Activated naive CD8-positive, alpha-beta T cell treated with anti-CD3 and anti-CD28 coated beads, Interleukin-2, amount 10 ng/mL, durations not matched to agents 7 days and 5 days (primary cell): ENCODE data around the gene GLUD1. TPM values are rescaled to one million over a fixed set of nuclear protein-coding genes. Genes with fewer than 3 reads are reported as not detected.
"Not testable (repeated sequence)": the region's sequence is repeated elsewhere in the genome, so short reads cannot be mapped to it uniquely, and the experiment has no call there.

ENCODE experiments used
- ATAC-seq: fragments of 150-1000 bp; cut with Tn5 transposase; one replicate; pipeline ENCODE4 v1.10.0; 2021; ENCODE audit warnings: low read depth, moderate library complexity
- POLR2A ChIA-PET: fragments of 350-600 bp; sonication (Branson Sonifier 250); formaldehyde crosslinking; loops from one replicate; lab custom pipeline; 2021; ENCODE audit warnings: antibody characterized with exemption; lab: Charles Lee
- DNase-seq: peaks from one replicate; pipeline ENCODE4 v3.0.0; 2021
- H3K27ac Mint-ChIP-seq: one replicate; pipeline ENCODE4 v1.8.0; 2022; ENCODE audit warnings: mild to moderate bottlenecking, mixed read lengths
- H3K27me3 Mint-ChIP-seq: one replicate; pipeline ENCODE4 v1.8.0; 2022; ENCODE audit warnings: mild to moderate bottlenecking, moderate library complexity, mixed read lengths
- H3K36me3 Mint-ChIP-seq: one replicate; pipeline ENCODE4 v1.8.0; 2021; ENCODE audit warnings: mild to moderate bottlenecking, mixed read lengths
- H3K4me1 Mint-ChIP-seq: one replicate; pipeline ENCODE4 v1.8.0; 2021; ENCODE audit warnings: mixed read lengths
- H3K4me3 Mint-ChIP-seq: one replicate; pipeline ENCODE4 v1.8.0; 2022; ENCODE audit warnings: mild to moderate bottlenecking, moderate library complexity, mixed read lengths
- H3K9me3 Mint-ChIP-seq: one replicate; pipeline ENCODE4 v1.8.0; 2021; ENCODE audit warnings: mixed read lengths
- total RNA-seq, 2 experiments: library from RNA; stranded (reverse); gene quantifications; one replicate each; pipeline ENCODE4 v1.2.3, GENCODE V29; 2021

Gene GLUD1
- total RNA-seq = 10 to 100 TPM; 91.3 to 95.9 TPM

- Mint-ChIP-seq H3K9me3 (no peaks in the 10 kb centered on the region), H3K27ac (peak within 1 kb of the TSS; percentile 98), H3K36me3 (peaks cover 8% of the 10 kb centered on the region), H3K4me1 (peaks cover 38% of the 10 kb centered on the region), H3K4me3 (peak within 1 kb of the TSS; percentile 97), H3K27me3 (no peaks in the 10 kb centered on the region)
- POLR2A ChIA-PET = interaction anchor here (1.0 to 1.7 kb wide), 2 partner anchors 9 to 768 kb away, joined by 4 to 5 read pairs; no protein-coding TSS in a partner anchor
- peak; percentile 75 for ATAC-seq
- DNase-seq = peak; percentile 94
Observed at GRCh38 chr10:87094373-87095235, at the start of gene GLUD1, which contains the start of gene SHLD2. Gene GLUD1, minus strand, starts transcription at chr10:87094843. Its CDS starts 74 bp downstream, at chr10:87094769. Gene SHLD2, plus strand, starts transcription at chr10:87095206. Its CDS starts 56,149 bp downstream, at chr10:87151355.

GRCh38 chr10:87143109-87143418 lies 48.4 kb upstream of the GLUD1 start:
- ATAC-seq, H3K27ac Mint-ChIP-seq, H3K9me3 Mint-ChIP-seq, POLR2A ChIA-PET, DNase-seq, H3K27me3 Mint-ChIP-seq, H3K36me3 Mint-ChIP-seq, H3K4me3 Mint-ChIP-seq, H3K4me1 Mint-ChIP-seq: not testable (repeated sequence)

GRCh38 chr10:87142230-87143108 lies 47.8 kb upstream of the GLUD1 start:
- POLR2A ChIA-PET, H3K27ac Mint-ChIP-seq, ATAC-seq, DNase-seq, H3K4me3 Mint-ChIP-seq, H3K9me3 Mint-ChIP-seq, H3K4me1 Mint-ChIP-seq, H3K27me3 Mint-ChIP-seq: not testable (repeated sequence)
- H3K36me3 Mint-ChIP-seq = peaks cover 12% of the 10 kb centered on the region

- Mint-ChIP-seq H3K36me3 (peaks cover 32% of the 10 kb centered on the region), H3K9me3 (peaks cover 11% of the 10 kb centered on the region)
- H3K27me3 Mint-ChIP-seq, ATAC-seq, H3K27ac Mint-ChIP-seq, H3K4me3 Mint-ChIP-seq, H3K4me1 Mint-ChIP-seq, DNase-seq, POLR2A ChIA-PET: not testable (repeated sequence)
Observed at GRCh38 chr10:87137478-87137877, 42.8 kb upstream of the GLUD1 start.

- peaks cover 31% of the 10 kb centered on the region for H3K36me3 Mint-ChIP-seq
- H3K27ac Mint-ChIP-seq, POLR2A ChIA-PET, DNase-seq, H3K4me1 Mint-ChIP-seq, ATAC-seq, H3K27me3 Mint-ChIP-seq, H3K9me3 Mint-ChIP-seq, H3K4me3 Mint-ChIP-seq: not testable (repeated sequence)
Observed at GRCh38 chr10:87134440-87134839, 39.8 kb upstream of the GLUD1 start.

GRCh38 chr10:87133936-87134335 lies 39.3 kb upstream of the GLUD1 start:
- H3K4me1 Mint-ChIP-seq, DNase-seq, ATAC-seq, H3K27ac Mint-ChIP-seq, H3K9me3 Mint-ChIP-seq, H3K27me3 Mint-ChIP-seq, H3K4me3 Mint-ChIP-seq, POLR2A ChIA-PET: not testable (repeated sequence)
- H3K36me3 Mint-ChIP-seq = peaks cover 32% of the 10 kb centered on the region

GRCh38 chr10:87132176-87132575 lies 37.5 kb upstream of the GLUD1 start:
- H3K27me3 Mint-ChIP-seq, POLR2A ChIA-PET, DNase-seq, ATAC-seq, H3K4me1 Mint-ChIP-seq, H3K9me3 Mint-ChIP-seq, H3K27ac Mint-ChIP-seq, H3K4me3 Mint-ChIP-seq: not testable (repeated sequence)
- peaks cover 27% of the 10 kb centered on the region for H3K36me3 Mint-ChIP-seq

- H3K4me3 Mint-ChIP-seq, H3K36me3 Mint-ChIP-seq, POLR2A ChIA-PET, ATAC-seq, H3K27ac Mint-ChIP-seq, H3K9me3 Mint-ChIP-seq, DNase-seq, H3K27me3 Mint-ChIP-seq, H3K4me1 Mint-ChIP-seq: not testable (repeated sequence)
Observed at GRCh38 chr10:87127607-87128156, 33.0 kb upstream of the GLUD1 start.

- H3K4me1 Mint-ChIP-seq, ATAC-seq, POLR2A ChIA-PET, DNase-seq, H3K36me3 Mint-ChIP-seq, H3K27me3 Mint-ChIP-seq, H3K4me3 Mint-ChIP-seq, H3K27ac Mint-ChIP-seq, H3K9me3 Mint-ChIP-seq: not testable (repeated sequence)
Observed at GRCh38 chr10:87127048-87127447, 32.4 kb upstream of the GLUD1 start.

GRCh38 chr10:87123351-87123750 lies 28.7 kb upstream of the GLUD1 start:
- H3K4me3 Mint-ChIP-seq, POLR2A ChIA-PET, H3K36me3 Mint-ChIP-seq, H3K27ac Mint-ChIP-seq, H3K4me1 Mint-ChIP-seq, DNase-seq, ATAC-seq, H3K9me3 Mint-ChIP-seq, H3K27me3 Mint-ChIP-seq: not testable (repeated sequence)

GRCh38 chr10:87119029-87119428 lies 24.4 kb upstream of the GLUD1 start:
- H3K27me3 Mint-ChIP-seq, H3K9me3 Mint-ChIP-seq, H3K4me1 Mint-ChIP-seq, H3K27ac Mint-ChIP-seq, POLR2A ChIA-PET, DNase-seq, ATAC-seq, H3K4me3 Mint-ChIP-seq: not testable (repeated sequence)
- H3K36me3 Mint-ChIP-seq = peaks cover 13% of the 10 kb centered on the region

- H3K9me3 Mint-ChIP-seq, ATAC-seq, DNase-seq, H3K27ac Mint-ChIP-seq, H3K4me1 Mint-ChIP-seq, H3K4me3 Mint-ChIP-seq, H3K27me3 Mint-ChIP-seq, POLR2A ChIA-PET: not testable (repeated sequence)
- H3K36me3 Mint-ChIP-seq = peaks cover 15% of the 10 kb centered on the region
Observed at GRCh38 chr10:87118122-87118521, 23.5 kb upstream of the GLUD1 start.

- DNase-seq (no peak), ATAC-seq (no peak)
- Mint-ChIP-seq H3K27ac (no peak overlapping the region), H3K9me3 (no peaks in the 10 kb centered on the region), H3K27me3 (no peaks in the 10 kb centered on the region), H3K4me1 (peaks cover 7% of the 10 kb centered on the region), H3K4me3 (no peak overlapping the region), H3K36me3 (peaks cover 44% of the 10 kb centered on the region)
- POLR2A ChIA-PET = no interaction called here
Observed at GRCh38 chr10:87105446-87106124, 10.9 kb upstream of the GLUD1 start.
